ENCODE results near the gene MGAM2.

Gene MGAM2

DNA sequence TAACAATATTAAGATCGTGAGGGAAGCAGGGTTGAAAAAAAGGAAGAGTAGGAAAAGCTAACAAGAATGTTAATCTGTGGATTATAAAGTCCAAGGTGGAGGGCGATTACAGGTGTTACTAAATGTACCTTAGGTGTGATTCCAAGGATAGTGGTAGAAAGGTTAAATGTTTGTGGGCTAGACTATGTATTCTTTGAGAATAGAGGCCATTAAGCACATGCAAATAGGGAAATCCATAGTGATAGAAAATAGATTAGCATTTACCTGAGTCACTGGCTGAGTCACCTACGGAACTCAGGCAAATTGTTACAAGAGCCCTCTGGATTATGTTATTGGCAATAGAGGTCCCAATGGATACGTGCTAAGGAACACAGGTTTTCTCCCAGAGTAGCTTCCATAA lies 9.0 kb downstream of the MGAM2 start:
- no peak for DNase-seq (ENCODE audit: low spot score)

GRCh38 chr7:142123184-142123583 lies 11.7 kb downstream of the MGAM2 start:
- DNase-seq (ENCODE audit: low spot score), result no peak

- no peak for DNase-seq (ENCODE audit: low spot score)
Measured at GRCh38 chr7:142125256-142125955, 13.9 kb downstream of the MGAM2 start.

DNA sequence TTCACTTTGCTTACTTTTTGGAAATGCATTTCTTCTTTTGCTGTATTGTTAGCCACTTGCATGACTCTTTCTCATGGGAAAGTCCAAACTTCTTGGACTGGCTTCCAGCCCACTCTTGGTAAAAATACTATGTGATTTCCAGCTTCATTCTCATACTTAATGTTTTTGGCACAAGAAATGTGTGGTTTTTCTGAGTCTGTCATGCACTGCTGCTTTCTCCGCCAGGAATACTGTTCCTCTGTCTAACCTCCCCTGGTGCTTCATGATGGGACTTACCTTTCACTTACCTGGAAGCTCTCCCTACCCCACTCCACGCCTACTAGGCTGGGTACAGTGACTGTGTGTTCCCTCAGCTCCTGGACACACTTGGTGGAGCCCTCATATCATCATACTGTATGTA lies 18.7 kb downstream of the MGAM2 start:
- DNase-seq (ENCODE audit: low spot score), result no peak

DNA sequence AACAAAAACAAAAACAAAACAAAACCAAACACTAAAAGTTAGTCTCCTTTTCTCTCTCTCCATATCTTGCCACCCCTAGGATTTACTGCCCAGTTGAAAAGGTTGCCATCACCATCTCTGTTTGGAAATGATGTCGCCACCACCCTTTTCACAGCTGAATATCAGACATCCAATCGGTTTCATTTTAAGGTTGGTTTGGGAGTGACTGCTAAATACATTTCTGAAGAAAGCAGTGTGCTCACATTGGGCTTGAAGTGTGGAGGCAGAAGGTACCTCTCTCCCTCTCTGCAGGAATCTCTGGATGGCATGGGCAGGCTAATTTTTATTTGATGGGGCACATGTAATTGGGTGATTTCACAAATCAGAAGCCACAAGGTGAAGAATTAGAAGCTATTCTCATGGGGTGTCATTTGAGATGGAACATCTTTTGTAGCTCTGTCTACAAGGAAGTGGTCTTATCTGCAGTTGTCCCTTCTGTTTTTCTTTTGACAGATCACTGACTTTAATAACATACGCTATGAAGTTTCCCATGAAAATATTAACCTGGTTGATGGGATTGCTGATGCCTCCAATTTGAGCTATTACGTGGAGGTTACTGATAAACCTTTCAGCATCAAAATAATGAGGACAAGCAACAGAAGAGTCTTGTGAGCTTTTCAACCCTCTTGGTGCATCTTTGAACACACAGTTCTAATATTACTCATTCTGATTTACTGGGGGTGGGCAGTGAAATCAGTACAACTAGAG lies 20.1 kb downstream of the MGAM2 start:
- no peak for DNase-seq (ENCODE audit: low spot score)

GRCh38 chr7:142133731-142134148 lies 22.2 kb downstream of the MGAM2 start:
- no peak for DNase-seq (ENCODE audit: low spot score)

DNA sequence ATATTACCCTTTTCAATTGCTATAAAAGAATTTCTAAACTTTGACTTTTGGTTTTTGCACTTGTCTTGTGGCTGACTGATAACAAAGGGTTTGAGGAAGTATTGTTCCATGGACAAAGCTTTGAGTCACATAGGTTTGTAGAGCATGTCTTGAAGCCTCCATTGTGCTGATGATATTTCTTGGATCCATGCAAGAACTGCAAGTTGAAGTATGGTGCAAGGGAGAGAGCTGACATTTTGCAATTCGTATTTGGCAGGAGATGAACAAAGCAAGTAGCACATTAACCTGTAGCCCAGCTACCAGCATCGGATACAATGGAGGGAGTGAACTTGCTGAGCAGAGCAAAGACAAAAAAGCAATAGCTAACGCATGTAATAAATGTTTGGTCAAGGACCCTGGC lies 23.4 kb downstream of the MGAM2 start:
- DNase-seq (ENCODE audit: low spot score), result no peak

- DNase-seq (ENCODE audit: low spot score), result no peak
Measured at GRCh38 chr7:142138996-142139395, 27.5 kb downstream of the MGAM2 start.

DNA sequence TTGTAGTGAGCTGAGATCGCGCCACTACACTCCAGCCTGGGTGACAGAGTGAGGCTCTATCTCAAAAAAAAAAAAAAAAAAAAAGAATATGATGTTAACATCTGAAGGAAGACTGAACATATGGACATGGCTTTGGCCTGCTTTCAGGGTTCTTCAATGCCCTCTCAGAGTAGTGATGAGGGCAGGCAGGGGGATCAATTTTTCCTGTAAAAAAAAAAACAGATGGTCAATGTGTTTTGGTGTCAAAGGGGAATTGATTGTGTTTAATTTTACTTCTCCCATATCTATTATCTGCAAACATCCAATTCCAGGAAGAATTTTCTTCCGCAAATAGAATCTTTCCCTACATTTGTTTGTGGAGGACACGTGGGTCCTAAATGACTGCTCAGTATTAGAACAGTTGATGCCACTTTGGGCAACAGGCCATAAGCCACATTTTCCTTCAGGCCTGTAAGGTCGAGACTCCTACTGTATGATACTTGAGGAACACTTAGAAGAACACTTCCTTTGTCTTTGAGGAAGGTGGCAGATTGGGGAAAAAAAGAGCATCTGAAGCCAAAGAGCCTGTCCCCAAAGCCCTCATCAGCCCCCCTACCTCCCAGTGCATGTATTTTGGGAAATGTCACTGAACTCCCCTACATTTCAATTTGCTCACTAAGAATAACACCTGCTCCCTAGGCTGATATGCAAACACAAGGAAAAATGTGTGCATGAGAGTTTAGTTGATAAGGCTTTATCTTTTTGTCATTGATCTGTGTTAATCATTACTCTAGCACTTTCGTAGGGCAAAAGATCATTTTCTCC lies 28.3 kb downstream of the MGAM2 start:
- no peak for DNase-seq (ENCODE audit: low spot score)

- no peak for DNase-seq (ENCODE audit: low spot score)
Measured at GRCh38 chr7:142140401-142140959, 29.0 kb downstream of the MGAM2 start.

DNA sequence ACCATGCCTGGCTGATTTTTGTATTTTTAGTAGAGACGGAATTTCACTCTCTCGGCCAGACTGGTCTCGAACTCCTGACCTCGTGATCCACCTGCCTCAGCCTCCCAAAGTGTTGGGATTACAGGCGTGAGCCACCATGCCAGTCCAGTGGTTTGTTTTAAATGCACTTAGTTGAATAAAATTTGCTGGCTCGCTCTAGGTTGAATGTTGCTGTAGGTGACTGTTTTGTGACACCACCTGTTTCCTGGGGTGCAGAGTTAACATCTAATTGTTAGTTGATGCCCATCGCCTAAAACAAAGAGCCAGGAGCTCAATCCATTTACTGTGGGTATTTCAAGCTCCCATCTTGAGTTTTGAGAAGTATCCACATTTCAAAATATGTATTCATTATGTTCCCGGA lies 31.2 kb downstream of the MGAM2 start:
- no peak for DNase-seq (ENCODE audit: low spot score)

DNA sequence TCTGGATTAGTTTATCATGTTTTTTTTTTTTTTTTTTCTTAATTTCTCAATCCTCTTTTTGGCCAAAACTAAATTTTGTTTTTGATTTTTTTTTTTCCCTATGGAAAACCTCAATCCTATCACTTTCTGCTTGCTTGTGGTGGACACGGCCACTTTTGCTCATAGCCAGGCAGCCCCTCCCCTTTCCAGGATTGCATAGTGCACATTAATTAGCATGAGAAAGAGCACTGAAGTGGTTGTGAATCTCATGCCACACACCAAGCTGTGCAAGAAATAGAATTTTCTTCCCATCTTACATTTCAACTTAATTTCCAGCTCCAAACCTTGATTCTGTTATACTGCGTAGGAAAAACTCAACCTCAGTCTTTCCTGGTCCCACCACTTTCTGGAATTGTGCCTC lies 34.6 kb downstream of the MGAM2 start:
- DNase-seq (ENCODE audit: low spot score), result no peak

DNA sequence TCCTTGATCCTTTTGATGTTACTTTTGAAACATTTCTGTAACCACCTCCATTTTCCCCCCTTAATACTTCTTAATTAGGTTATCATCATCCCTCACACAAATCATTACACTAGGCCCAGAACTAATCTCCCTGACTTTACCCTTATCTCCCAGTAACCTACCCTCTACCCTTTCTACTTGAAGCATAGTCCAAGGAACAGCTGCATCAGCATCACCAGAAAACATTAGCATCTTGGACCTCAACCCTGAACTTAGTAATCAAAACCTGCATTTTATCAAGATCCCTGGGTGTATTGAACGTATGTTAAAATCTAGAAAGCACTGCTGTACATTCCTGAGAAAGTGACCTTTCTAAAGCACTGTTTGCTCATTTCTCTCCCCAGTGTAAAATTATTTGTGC lies 38.8 kb downstream of the MGAM2 start:
- DNase-seq (ENCODE audit: low spot score), result no peak

- DNase-seq (ENCODE audit: low spot score), result no peak
Measured at GRCh38 chr7:142150869-142151268, 39.4 kb downstream of the MGAM2 start.

DNA sequence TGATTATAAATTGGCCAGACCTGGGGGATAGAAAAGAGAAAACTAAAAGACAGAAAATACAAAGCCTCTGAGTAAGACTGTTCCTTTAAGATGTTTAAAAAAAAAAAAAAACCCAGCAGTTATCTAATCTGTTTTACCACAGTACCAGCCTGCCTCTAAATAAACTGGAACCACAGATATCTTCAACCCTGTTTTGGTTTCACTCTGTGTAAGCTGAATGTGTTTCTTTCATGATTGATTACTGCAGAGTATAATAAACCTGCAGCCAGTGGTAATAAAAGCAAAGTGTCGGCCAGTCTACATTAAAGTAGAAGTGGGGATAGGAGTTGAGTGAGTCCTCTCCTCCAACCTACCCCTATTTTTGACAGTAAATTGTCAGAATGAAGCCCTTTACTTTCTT lies 40.6 kb downstream of the MGAM2 start:
- DNase-seq (ENCODE audit: low spot score), result no peak

DNA sequence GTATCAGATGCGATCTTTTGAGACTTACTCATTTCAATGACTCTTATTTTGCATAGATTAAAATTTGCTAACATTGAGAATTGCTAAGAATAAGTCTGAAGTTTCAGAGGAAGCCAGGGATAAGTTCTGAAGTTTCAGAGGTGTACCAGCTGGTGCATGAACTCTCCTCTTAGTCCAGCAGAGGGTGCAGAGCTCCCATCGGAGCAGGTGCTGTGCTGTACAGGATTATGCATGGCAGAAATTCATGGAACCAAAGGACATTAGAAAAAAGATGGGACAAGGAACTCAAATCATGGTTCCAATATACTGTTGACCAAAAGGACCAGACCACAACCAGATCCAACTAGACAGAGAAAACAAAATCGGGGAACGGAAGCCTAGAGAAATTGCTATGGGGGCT lies 41.9 kb downstream of the MGAM2 start:
- DNase-seq (ENCODE audit: low spot score), result no peak

DNA sequence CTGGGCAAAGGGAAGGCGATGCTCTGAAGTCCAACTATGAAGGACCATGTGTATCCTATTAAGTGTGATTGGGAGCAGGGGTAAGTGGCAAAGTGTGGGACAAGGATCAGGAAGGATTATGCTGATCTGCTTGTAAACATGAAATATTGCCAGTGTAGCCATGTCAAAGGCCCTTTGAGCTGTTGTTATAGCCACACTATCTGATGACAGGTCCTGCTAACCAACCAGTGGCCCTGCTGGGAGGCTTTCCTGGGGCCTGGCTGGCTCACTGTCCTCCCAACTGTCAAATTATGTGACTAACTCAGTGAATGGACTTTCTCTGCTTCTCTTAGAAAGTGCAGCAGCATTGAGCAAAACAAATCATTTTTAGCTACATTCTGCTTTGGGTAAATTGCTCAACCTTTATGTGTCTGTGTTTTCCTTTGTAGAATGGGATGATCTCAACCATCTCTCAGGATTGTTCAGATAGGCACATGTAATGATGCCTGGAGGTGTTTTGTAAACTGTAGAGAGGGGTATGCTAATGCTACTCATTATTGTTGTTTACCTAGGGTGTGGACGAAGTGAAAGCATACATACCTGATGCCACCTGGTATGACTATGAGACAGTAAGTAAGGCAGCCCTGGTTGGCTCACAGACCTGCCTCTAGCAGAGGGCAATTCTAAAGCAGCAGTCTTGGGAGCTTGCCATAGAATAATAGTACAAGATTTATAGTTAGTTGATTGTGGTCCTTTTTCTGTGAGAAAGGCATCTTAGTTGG lies 47.4 kb downstream of the MGAM2 start:
- DNase-seq (ENCODE audit: low spot score), result no peak

- DNase-seq (ENCODE audit: low spot score), result no peak
Measured at GRCh38 chr7:142161921-142162320, 50.4 kb downstream of the MGAM2 start.

- no peak for DNase-seq (ENCODE audit: low spot score)
Measured at GRCh38 chr7:142168746-142169145, 57.2 kb downstream of the MGAM2 start.

- no peak for DNase-seq (ENCODE audit: low spot score)
Measured at GRCh38 chr7:142172932-142173331, 61.4 kb downstream of the MGAM2 start.

DNA sequence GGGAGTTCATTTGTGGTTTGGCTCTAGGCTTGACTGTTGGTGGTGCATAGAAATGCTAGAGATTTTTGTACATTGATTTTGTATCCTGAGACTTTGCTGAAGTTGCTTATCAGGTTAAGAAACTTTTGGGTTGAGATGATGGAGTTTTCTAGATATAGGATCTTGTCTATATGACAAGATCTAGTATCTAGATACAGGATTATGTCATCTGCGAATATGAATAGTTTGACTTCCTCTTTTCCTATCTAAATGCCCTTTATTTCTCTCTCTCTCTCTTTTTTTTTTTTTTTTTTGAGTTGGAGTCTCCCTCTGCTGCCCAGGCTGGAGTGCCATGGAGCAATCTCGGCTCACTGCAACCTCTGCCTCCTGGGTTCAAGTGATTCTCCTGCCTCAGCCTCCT lies 62.9 kb downstream of the MGAM2 start:
- no peak for DNase-seq (ENCODE audit: low spot score)

GRCh38 chr7:142175594-142175993 lies 64.1 kb downstream of the MGAM2 start:
- DNase-seq (ENCODE audit: low spot score), result no peak
